K562 (cell line): Measurements from ENCODE around the gene CHMP2A. TPM values are rescaled to one million over a fixed set of nuclear protein-coding genes. Genes with fewer than 3 reads are reported as not detected.

Source experiments
- BRF1 ChIP-seq: IDR thresholded peaks from 3 replicates; pipeline ENCODE4 v1.6.1; 2011; ENCODE audit warnings: borderline replicate concordance, mild to moderate bottlenecking; ENCODE audit not compliant: insufficient read length; ENCODE audit errors: extremely low read depth
- CBX5 ChIP-seq: IDR thresholded peaks from 2 replicates; pipeline ENCODE4 v1.6.1; 2014; ENCODE audit warnings: low read depth, borderline replicate concordance
- CHD2 ChIP-seq: IDR thresholded peaks from 2 replicates; pipeline ENCODE4 v1.6.1; 2011; ENCODE audit warnings: low read depth, low read length
- E2F3 ChIP-seq: fragments of 250-450 bp; sonication (Bioruptor Pico); IDR thresholded peaks from 2 replicates; pipeline ENCODE4 v1.4.0; 2020; ENCODE audit warnings: mild to moderate bottlenecking
- EP300 ChIP-seq: IDR thresholded peaks from 2 replicates; pipeline ENCODE4 v1.6.1; 2012; ENCODE audit warnings: low read length, improper control_type of control experiment
- ERF ChIP-seq: fragments of 450-650 bp; formaldehyde crosslinking; IDR thresholded peaks from 2 replicates; pipeline ENCODE4 v1.4.0; 2020; ENCODE audit warnings: mild to moderate bottlenecking, mixed read lengths
- HEY1 ChIP-seq: fragments of 250-450 bp; sonication (Bioruptor Pico); IDR thresholded peaks from 2 replicates; pipeline ENCODE4 v1.5.0; 2020; ENCODE audit warnings: mild to moderate bottlenecking, moderate library complexity, borderline replicate concordance
- HNRNPH1 ChIP-seq: fragments of 200-400 bp; formaldehyde crosslinking; optimal IDR thresholded peaks from 2 replicates; pipeline ENCODE3; 2017; ENCODE audit warnings: low read depth, mild to moderate bottlenecking, low read length, moderate library complexity
- IFI16 ChIP-seq: fragments of 250-450 bp; sonication (Bioruptor Pico); IDR thresholded peaks from 2 replicates; pipeline ENCODE4 v2.1.2; 2022; ENCODE audit warnings: mild to moderate bottlenecking, inconsistent platforms
- KDM2B ChIP-seq: fragments of 250-450 bp; sonication (Bioruptor Pico); IDR thresholded peaks from 2 replicates; pipeline ENCODE4 v1.8.0; 2021; ENCODE audit warnings: mild to moderate bottlenecking, moderate library complexity
- KLF13 ChIP-seq: fragments of 450-650 bp; IDR thresholded peaks from 2 replicates; pipeline ENCODE4 v1.6.1; 2016; ENCODE audit warnings: missing genetic modification characterization, low read depth, mild to moderate bottlenecking, missing compliant biosample characterization, moderate library complexity, borderline replicate concordance
- MCM2 ChIP-seq: fragments of 450-650 bp; IDR thresholded peaks from 2 replicates; pipeline ENCODE4 v1.6.1; 2017; ENCODE audit warnings: low read depth, mild to moderate bottlenecking
- MCM3 ChIP-seq: fragments of 450-650 bp; IDR thresholded peaks from 2 replicates; pipeline ENCODE4 v1.6.1; 2016
- NCOR1 ChIP-seq: fragments of 450-650 bp; IDR thresholded peaks from 2 replicates; pipeline ENCODE4 v1.6.1; 2016; ENCODE audit warnings: mild to moderate bottlenecking, moderate library complexity
- NR2C2 ChIP-seq, 2 experiments: fragments of 200-800 bp in 1 of 2; sonication (Bioruptor generic) in 1 of 2; sonication (generic) in 1 of 2; formaldehyde crosslinking in 1 of 2; IDR thresholded peaks; 2 replicates each; pipeline versions ENCODE4 v1.6.1 to v1.8.0; 2016 to 2022; ENCODE audit warnings: mild to moderate bottlenecking in 1 of 2, missing compliant biosample characterization in 1 of 2, missing genetic modification characterization in 1 of 2, missing genetic modification reagents in 1 of 2
- NR2F6 ChIP-seq: fragments of 450-650 bp; formaldehyde crosslinking; IDR thresholded peaks from 2 replicates; pipeline ENCODE4 v1.4.0; 2020; ENCODE audit warnings: mild to moderate bottlenecking
- PCBP1 ChIP-seq: fragments of 200-400 bp; formaldehyde crosslinking; IDR thresholded peaks from 2 replicates; pipeline ENCODE4 v1.6.1; 2018; ENCODE audit warnings: mild to moderate bottlenecking, low read depth, low read length; ENCODE audit not compliant: poor library complexity, severe bottlenecking
- RCOR1 ChIP-seq, 2 experiments: IDR thresholded peaks; 2 replicates each; pipeline ENCODE4 v1.6.1; 2012; ENCODE audit warnings: low read depth in 2 of 2, low read length in 2 of 2, borderline replicate concordance in 1 of 2, improper control_type of control experiment in 1 of 2
- SREBF2 ChIP-seq: sonication (generic); formaldehyde crosslinking; IDR thresholded peaks from 2 replicates; pipeline ENCODE4 v1.4.0; 2020; ENCODE audit warnings: mild to moderate bottlenecking, missing genetic modification reagents
- STAG1 ChIP-seq: sonication (generic); formaldehyde crosslinking; IDR thresholded peaks from 2 replicates; pipeline ENCODE4 v1.5.0; 2020; ENCODE audit warnings: missing genetic modification reagents, borderline replicate concordance
- TAF15 ChIP-seq: fragments of 200-400 bp; formaldehyde crosslinking; IDR thresholded peaks from 2 replicates; pipeline ENCODE4 v1.6.1; 2017; ENCODE audit warnings: mild to moderate bottlenecking, low read depth, low read length, moderate library complexity
- TARDBP ChIP-seq: fragments of 450-650 bp; IDR thresholded peaks from 2 replicates; pipeline ENCODE4 v1.6.1; 2016
- TOE1 ChIP-seq, 2 experiments: fragments of 450-650 bp in 1 of 2; sonication (generic) in 1 of 2; formaldehyde crosslinking in 1 of 2; IDR thresholded peaks; 2 replicates each; pipeline versions ENCODE4 v1.7.1 to v1.8.0; 2016 to 2022; ENCODE audit warnings: borderline replicate concordance in 2 of 2, mild to moderate bottlenecking in 2 of 2, antibody characterized with exemption in 1 of 2, inconsistent platforms in 1 of 2, low read depth in 1 of 2, missing genetic modification reagents in 1 of 2, moderate library complexity in 1 of 2
- TRIM28 ChIP-seq: fragments of 450-650 bp; IDR thresholded peaks from 2 replicates; pipeline ENCODE4 v1.6.1; 2017
- ZBED1 ChIP-seq: IDR thresholded peaks from 2 replicates; pipeline ENCODE4 v1.6.1; 2014
- ZC3H8 ChIP-seq: fragments of 450-650 bp; IDR thresholded peaks from 2 replicates; pipeline ENCODE4 v1.6.1; 2017
- ZNF507 ChIP-seq: conservative IDR thresholded peaks from 2 replicates; pipeline ENCODE4 v1.6.1; 2017; ENCODE audit warnings: missing genetic modification characterization, missing compliant biosample characterization
- ZNF589 ChIP-seq: fragments of 200-800 bp; sonication (Bioruptor generic); IDR thresholded peaks from 2 replicates; pipeline ENCODE4 v1.6.1; 2016; ENCODE audit warnings: low read depth, missing genetic modification characterization, missing compliant biosample characterization
- polyA plus RNA-seq, 8 experiments: library from polyadenylated mRNA; depleted of rRNA in 4 of 8; stranded (reverse) in 5 of 8; unstranded in 3 of 8; fragments of >200 nt; fragmentation: Nextera tagmentation in 2 of 8; fragmentation: Illumina TruSeq in 1 of 8; extraction: Ambion mirVana in 2 of 8; extraction: Trizol in 1 of 8; gene quantifications; 2 replicates each; pipeline versions ENCODE4 v1.2.1 to v1.2.3, GENCODE V29; 2011 to 2014; ENCODE audit warnings: inconsistent platforms in 1 of 8, missing spikeins in 1 of 8
- total RNA-seq, 7 experiments: library from RNA; depleted of rRNA in 6 of 7; stranded (reverse); fragments of >200 nt in 6 of 7; fragmentation: Illumina TruSeq in 2 of 7; extraction: Trizol in 2 of 7; gene quantifications; 2 replicates each; pipeline versions ENCODE4 v1.2.1 to v1.2.3, GENCODE V29; 2011 to 2021; ENCODE audit warnings: low replicate concordance in 1 of 7
- TF ChIP-seq, protein P1 (sequence below): fragments of 450-650 bp; IDR thresholded peaks from 2 replicates; pipeline ENCODE4 v1.6.1; 2016
- TF ChIP-seq, protein P2 (sequence below): sonication (generic); formaldehyde crosslinking; IDR thresholded peaks from 2 replicates; pipeline ENCODE4 v1.9.0; 2022; ENCODE audit warnings: mild to moderate bottlenecking, missing genetic modification reagents

The CHMP2A gene
- total and polyA plus RNA-seq, 9 of the 15 experiments (the other 6 are each of a cell fraction or from before 2014, with no cell fraction given): 57.6 to 159 (median 87.2) TPM

DNA sequence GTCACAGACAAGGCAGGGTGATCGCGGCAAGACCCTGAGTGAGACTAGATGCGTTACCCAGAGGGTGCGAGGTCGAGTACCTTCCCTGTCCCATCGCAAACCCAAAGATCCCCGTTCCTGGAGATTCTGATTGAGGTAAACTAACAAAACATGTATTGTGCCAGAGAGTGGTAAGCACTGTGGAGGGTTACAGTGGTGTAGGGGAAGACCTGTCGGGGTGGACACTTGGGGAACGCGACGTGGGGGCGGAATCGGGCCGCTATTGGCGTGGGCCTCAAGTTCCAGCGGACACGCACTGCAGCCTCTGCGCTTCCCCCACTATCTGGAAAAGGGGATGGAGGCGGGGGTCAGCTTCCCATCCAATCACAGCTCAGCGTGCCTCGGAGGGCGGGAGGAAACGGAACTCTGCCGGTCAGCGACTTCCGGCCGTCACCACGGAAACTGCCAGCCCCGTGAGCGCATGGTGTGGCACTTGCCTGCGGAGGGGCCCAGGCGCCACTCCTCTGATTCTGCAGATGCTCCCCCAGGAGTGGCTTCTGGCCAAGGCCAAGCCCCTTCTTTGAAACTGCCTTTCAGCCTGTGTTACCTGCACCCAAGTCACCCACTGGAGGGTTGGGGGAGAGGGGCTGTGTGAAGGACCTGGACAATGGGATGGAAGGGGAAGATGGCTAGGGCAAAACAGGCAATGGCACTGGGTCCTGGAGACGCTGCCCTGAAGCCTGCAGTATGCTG lies 4.5 kb upstream of the CHMP2A start (continued):
- TF ChIP-seq BRF1 (no peak), KLF13 (tag) (peak; percentile 62; the same call in 1 of the 2 replicates), MCM2 (no peak), TARDBP (peak; percentile 61; the same call in 1 of the 2 replicates), SREBF2 (CRISPR knock-in tag) (no peak), ZNF507 (tag) (no peak), ERF (CRISPR knock-in tag) (no peak), NCOR1 (no peak; the same call in 1 of the 2 replicates), NR2F6 (CRISPR knock-in tag) (no peak), MCM3 (no peak), ZC3H8 (no peak), E2F3 (CRISPR knock-in tag) (peak; percentile 63), STAG1 (CRISPR knock-in tag) (no peak), HEY1 (CRISPR knock-in tag) (no peak), RCOR1 (IDR thresholded peaks at IDR 0.05; ENCODE audit: borderline replicate concordance in 1 of 2, low read depth in 2 of 2, low read length in 2 of 2) (peak in 1 of 2 experiments; percentile 70; a peak in 1 of 4 replicates), CHD2 (no peak; the same call in 1 of the 2 replicates), EP300 (no peak), TOE1 (IDR thresholded peaks at IDR 0.05; ENCODE audit: borderline replicate concordance) (peak; percentile 75; the same call in 1 of the 2 replicates), TOE1 (CRISPR knock-in tag; IDR thresholded peaks at IDR 0.05; ENCODE audit: borderline replicate concordance, low read depth) (no peak), TAF15 (no peak), CBX5 (no peak), ZBED1 (no peak; the same call in 1 of the 2 replicates), KDM2B (CRISPR knock-in tag) (no peak), HNRNPH1 (no peak), TRIM28 (no peak; the same call in 1 of the 2 replicates), NR2C2 (CRISPR knock-in tag; IDR thresholded peaks at IDR 0.05) (peak; percentile 69), NR2C2 (tag; IDR thresholded peaks at IDR 0.05) (peak; percentile 88), ZNF589 (no peak), IFI16 (CRISPR knock-in tag) (no peak), PCBP1 (no peak)
- TF ChIP-seq, protein P1, sequence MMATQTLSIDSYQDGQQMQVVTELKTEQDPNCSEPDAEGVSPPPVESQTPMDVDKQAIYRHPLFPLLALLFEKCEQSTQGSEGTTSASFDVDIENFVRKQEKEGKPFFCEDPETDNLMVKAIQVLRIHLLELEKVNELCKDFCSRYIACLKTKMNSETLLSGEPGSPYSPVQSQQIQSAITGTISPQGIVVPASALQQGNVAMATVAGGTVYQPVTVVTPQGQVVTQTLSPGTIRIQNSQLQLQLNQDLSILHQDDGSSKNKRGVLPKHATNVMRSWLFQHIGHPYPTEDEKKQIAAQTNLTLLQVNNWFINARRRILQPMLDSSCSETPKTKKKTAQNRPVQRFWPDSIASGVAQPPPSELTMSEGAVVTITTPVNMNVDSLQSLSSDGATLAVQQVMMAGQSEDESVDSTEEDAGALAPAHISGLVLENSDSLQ: peak; percentile 67
- TF ChIP-seq, protein P2, sequence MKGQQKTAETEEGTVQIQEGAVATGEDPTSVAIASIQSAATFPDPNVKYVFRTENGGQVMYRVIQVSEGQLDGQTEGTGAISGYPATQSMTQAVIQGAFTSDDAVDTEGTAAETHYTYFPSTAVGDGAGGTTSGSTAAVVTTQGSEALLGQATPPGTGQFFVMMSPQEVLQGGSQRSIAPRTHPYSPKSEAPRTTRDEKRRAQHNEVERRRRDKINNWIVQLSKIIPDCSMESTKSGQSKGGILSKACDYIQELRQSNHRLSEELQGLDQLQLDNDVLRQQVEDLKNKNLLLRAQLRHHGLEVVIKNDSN (CRISPR knock-in tag): peak; percentile 38; the same call in 1 of the 2 replicates
